MV-4-11 (cell line): ENCODE measurements around the gene TRAF5.
"Not testable (repeated sequence)": the region's sequence is repeated elsewhere in the genome, so short reads cannot be mapped to it uniquely, and the experiment has no call there.

Experiments used
- DNase-seq: peaks from one replicate; lab custom pipeline; 2025; lab: John Stamatoyannopoulos, UW

TRAF5 gene

GRCh38 chr1:211326528-211327345 is at the start of gene TRAF5:
Gene TRAF5, plus strand, starts transcription at chr1:211326833. Its CDS starts 26,407 bp downstream, at chr1:211353240.
- no peak for DNase-seq

DNA sequence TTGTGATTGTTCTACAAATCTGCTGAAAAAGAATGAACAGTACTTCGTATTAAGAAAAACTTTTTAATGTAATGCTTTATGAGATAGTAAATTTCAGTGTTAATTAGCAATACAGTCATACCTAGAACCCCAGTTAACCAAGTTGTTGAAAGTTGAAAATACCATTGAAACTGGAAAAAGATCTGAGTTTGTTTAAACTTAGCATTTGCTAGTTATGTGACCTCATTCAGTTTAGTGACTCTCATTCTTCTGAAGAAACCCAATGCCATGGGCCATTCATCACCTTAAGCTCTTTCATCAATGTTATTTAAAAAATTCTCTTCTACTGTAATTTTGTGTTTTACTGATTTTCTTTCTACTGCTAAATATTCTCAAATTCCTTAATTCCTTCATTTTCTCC is 47.3 kb upstream of the TRAF5 start:
- no peak for DNase-seq

DNA sequence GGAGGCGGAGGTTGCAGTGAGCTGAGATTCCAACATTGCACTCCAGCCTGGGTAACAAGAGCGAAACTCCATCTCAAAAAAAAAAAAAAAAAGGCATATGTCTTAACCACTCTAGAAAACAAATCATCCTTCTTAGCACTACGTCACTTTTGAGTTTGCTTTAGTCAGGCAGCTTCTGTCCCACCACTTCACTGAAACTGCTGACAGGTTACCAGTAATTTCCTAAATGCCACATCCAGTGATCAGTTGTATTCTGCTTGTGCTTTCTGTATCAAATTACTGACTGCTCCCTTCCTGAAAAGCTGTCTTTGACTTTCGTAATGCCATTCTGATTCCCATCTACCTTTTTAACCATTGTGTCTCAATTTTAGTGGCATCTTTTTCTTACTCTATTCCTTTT is 45.7 kb upstream of the TRAF5 start:
- DNase-seq: no peak

GRCh38 chr1:211281320-211282022 is 45.2 kb upstream of the TRAF5 start:
- no peak for DNase-seq

GRCh38 chr1:211282023-211282373 is 44.6 kb upstream of the TRAF5 start:
- no peak for DNase-seq

DNA sequence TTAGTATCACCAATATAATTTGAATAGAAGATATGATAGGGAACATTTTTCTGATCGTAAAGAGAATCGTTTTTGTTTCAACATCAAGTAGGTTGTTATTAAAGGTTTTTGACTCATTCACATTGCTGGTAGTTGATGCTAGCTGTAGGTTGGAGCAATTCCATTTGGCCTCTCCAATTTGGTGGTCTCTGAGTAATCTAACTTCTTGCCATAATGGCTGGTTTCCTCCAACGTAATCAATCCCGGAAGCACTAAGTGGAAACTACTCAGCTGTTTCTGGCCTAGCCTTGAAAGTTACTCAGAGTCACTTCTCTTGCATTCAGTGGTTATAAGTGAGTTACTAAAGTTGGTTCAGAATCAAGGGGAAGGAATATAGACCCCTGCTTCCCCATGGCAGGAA is 41.4 kb upstream of the TRAF5 start:
- no peak for DNase-seq

- DNase-seq: no peak
Observed at GRCh38 chr1:211287218-211287617, 39.4 kb upstream of the TRAF5 start.

- DNase-seq: no peak
Observed at GRCh38 chr1:211292411-211292810, 34.2 kb upstream of the TRAF5 start.

DNA sequence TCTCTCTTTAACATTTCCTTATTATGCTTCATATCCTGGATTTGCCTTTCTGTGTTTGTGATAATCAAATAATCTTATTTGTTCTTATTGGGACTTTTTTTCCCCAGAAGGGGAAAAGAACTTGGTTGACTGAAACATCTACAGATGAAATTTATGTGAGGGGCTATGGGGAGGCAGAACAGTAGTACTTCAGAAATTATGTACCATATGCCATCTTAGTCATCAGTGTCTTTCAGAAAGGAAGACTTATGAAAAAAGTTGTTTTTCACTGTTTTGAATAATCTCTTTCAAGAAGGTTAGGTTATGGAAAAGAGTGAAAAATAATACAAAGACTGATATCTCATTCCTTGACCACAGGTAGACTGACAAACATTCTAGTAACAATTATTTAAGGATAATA is 30.2 kb upstream of the TRAF5 start:
- DNase-seq: no peak

- DNase-seq: no peak
Observed at GRCh38 chr1:211305044-211305443, 21.6 kb upstream of the TRAF5 start.

GRCh38 chr1:211309617-211310016 is 17.0 kb upstream of the TRAF5 start:
- no peak for DNase-seq

DNA sequence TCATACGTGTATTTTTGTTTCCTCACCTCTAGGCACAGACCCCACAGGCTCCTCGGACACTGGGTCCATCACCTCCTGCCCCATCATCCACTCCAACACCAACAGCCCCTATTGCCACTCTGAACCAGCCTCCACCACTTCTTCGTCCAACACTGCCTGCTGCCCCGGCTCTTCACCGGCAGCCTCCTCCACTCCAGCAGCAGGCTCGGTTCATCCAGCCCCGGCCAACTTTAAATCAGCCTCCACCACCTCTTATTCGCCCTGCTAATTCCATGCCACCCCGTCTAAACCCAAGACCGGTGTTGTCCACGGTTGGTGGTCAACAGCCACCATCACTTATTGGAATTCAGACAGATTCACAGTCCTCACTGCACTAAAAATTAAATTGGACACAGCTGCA is 13.2 kb upstream of the TRAF5 start:
- no peak for DNase-seq

GRCh38 chr1:211318576-211319280 is 7.9 kb upstream of the TRAF5 start:
- peak; percentile 18 for DNase-seq

- no peak for DNase-seq
Observed at GRCh38 chr1:211319892-211320291, 6.7 kb upstream of the TRAF5 start.

- DNase-seq: no peak
Observed at GRCh38 chr1:211320980-211321379, 5.7 kb upstream of the TRAF5 start.

GRCh38 chr1:211321646-211322045 is 5.0 kb upstream of the TRAF5 start:
- not testable (repeated sequence) for DNase-seq

- DNase-seq: peak; percentile 32
Observed at GRCh38 chr1:211323156-211324063, 3.2 kb upstream of the TRAF5 start.

GRCh38 chr1:211324992-211325775 is 1.4 kb upstream of the TRAF5 start:
- DNase-seq: no peak

DNA sequence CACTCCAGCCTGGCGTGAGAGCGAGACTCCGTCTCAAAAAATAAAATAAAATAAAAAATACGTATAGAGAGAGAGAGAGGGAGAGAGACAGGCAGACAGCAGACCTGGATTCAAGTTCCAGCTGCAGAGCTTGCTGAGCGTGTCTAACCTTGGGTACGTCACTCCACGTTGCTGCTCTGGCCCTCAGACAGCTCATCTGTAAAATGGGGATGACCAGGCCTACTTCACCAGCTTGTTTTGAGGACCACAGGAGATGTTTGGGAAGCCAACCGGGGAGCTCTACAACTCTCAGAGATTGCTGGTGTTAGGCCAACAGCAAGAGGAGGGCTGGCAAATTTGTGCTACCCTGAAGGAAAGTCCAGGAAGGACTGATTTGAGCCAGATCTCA is 499 bp upstream of the TRAF5 start:
- no peak for DNase-seq

DNA sequence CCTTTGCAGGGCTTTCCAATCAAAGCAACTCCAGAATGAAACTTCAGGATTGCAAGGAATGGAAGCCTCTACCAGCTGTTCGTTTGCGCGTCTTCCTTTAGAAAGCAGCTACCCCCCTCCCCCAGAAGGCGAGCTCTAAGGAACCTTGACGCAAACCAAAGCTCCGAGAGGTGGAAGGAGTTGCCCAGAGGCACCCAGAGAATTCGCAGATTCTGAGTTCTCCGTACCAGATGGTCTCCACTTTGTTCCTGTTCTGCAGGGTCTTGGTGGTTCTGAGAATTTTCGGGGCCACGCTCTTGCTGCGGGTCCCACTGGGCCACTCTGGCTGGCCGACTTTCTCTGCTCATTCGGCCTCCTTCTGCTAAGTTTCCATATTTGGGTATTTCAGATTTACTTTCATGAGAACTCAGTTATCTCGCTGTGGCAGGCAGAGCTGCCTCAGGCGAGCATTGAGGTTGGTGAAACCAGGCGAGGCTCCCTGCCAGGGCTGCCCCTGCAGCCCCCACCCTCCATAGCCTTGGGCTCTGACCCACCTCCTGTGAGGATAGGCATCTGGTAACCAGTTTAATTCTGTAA is 801 bp downstream of the TRAF5 start:
- DNase-seq: no peak
